DMS53 (cell line): ENCODE measurements around the gene HSD3B2.

ENCODE experiments used
- DNase-seq: peaks from one replicate; lab custom pipeline; 2025; lab: John Stamatoyannopoulos, UW

The HSD3B2 gene

GRCh38 chr1:119397986-119398385 is 17.0 kb upstream of the HSD3B2 start:
- no peak for DNase-seq

- DNase-seq: no peak
Observed at GRCh38 chr1:119404736-119405135, 10.2 kb upstream of the HSD3B2 start.

- DNase-seq: no peak
Observed at GRCh38 chr1:119409731-119410130, 5.2 kb upstream of the HSD3B2 start.

GRCh38 chr1:119410961-119411360 is 4.0 kb upstream of the HSD3B2 start:
- DNase-seq: no peak

GRCh38 chr1:119416006-119416640 is 1.2 kb downstream of the HSD3B2 start:
- DNase-seq: no peak

- no peak for DNase-seq
Observed at GRCh38 chr1:119419109-119419508, 4.2 kb downstream of the HSD3B2 start.

- DNase-seq: no peak
Observed at GRCh38 chr1:119420638-119421037, 5.7 kb downstream of the HSD3B2 start.

- DNase-seq: no peak
Observed at GRCh38 chr1:119422631-119423030, 7.7 kb downstream of the HSD3B2 start.

- no peak for DNase-seq
Observed at GRCh38 chr1:119428991-119429390, 14.0 kb downstream of the HSD3B2 start.

GRCh38 chr1:119429687-119430086 is 14.7 kb downstream of the HSD3B2 start:
- DNase-seq: no peak

- no peak for DNase-seq
Observed at GRCh38 chr1:119430486-119430885, 15.5 kb downstream of the HSD3B2 start.

- DNase-seq: no peak
Observed at GRCh38 chr1:119431836-119432235, 16.9 kb downstream of the HSD3B2 start.

GRCh38 chr1:119435052-119435451 is 20.1 kb downstream of the HSD3B2 start:
- DNase-seq: no peak

- no peak for DNase-seq
Observed at GRCh38 chr1:119438761-119439160, 23.8 kb downstream of the HSD3B2 start.

- no peak for DNase-seq
Observed at GRCh38 chr1:119440721-119441307, 25.9 kb downstream of the HSD3B2 start.

- DNase-seq: no peak
Observed at GRCh38 chr1:119442756-119443155, 27.8 kb downstream of the HSD3B2 start.

- no peak for DNase-seq
Observed at GRCh38 chr1:119446321-119446720, 31.4 kb downstream of the HSD3B2 start.

GRCh38 chr1:119447344-119448126 is 32.6 kb downstream of the HSD3B2 start:
- no peak for DNase-seq

GRCh38 chr1:119448127-119448511 is 33.2 kb downstream of the HSD3B2 start:
- DNase-seq: no peak

- no peak for DNase-seq
Observed at GRCh38 chr1:119449971-119450370, 35.0 kb downstream of the HSD3B2 start.

- DNase-seq: no peak
Observed at GRCh38 chr1:119451158-119451557, 36.2 kb downstream of the HSD3B2 start.

GRCh38 chr1:119452091-119452490 is 37.1 kb downstream of the HSD3B2 start:
- no peak for DNase-seq

GRCh38 chr1:119453021-119453420 is 38.1 kb downstream of the HSD3B2 start:
- no peak for DNase-seq
